ENCODE measurements around the gene BID.

The BID gene

DNA sequence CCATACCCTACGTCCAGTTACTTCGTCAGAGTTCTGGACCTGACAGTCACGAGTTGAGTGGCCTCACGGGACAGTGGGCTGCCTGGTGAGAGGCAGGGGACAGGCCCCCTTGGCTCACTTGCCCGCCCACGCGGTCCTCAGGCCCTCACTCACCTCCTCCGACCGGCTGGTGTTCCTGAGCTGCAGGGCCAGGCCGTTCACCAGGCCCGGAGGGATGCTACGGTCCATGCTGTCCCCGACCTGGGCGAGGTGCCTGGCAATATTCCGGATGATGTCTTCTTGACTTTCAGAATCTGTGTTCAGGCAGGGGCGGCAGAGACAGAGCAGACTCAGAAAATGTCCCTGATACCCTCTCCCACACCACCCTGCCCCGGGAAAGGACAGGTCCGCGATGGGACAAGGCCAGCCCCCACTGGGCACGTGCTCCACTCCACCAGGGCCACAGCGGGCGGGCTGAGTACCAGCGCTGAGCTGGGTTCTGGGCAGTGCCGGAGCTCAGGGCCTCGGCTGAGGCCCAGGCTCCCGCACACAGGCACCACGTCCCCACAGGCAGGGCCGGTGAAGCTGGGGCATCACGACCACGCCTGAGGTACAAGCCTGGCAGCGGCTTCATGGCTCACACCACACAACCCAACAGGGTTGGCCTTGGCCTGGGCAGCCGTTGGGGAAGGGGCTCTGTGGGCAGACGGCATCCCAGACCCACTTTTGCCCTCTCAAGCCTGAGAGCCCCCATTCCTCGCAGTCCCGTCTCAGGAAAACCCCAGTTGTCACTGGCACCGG, 34.9 kb downstream of the BID start:
- Histone ChIP-seq H3K4me3 (ENCODE audit: low read length) (no peak overlapping the region), H3F3A (ENCODE audit: control insufficient read depth, insufficient read depth) (no peaks in the 10 kb centered on the region), H3K27me3 (ENCODE audit: control insufficient read depth, low read length) (no peaks in the 10 kb centered on the region), H3K4me2 (ENCODE audit: low read length) (no peak overlapping the region), H3K4me1 (ENCODE audit: control insufficient read depth, low read length) (peaks cover 3% of the 10 kb centered on the region; the same call in 1 of the 2 replicates), H3K9me3 (ENCODE audit: control insufficient read depth, insufficient read depth, low read length) (no peaks in the 10 kb centered on the region), H3K27ac (ENCODE audit: low read depth, low read length) (no peak overlapping the region), H3K79me2 (ENCODE audit: control insufficient read depth, low read length) (no peaks in the 10 kb centered on the region), H4K20me1 (ENCODE audit: control insufficient read depth, insufficient read depth, low read depth, low read length) (peaks cover 3% of the 10 kb centered on the region; the same call in 1 of the 2 replicates), H3K9me2 (replicated peaks; ENCODE audit: control insufficient read depth, low read length) (no peaks in the 10 kb centered on the region), H3K36me3 (ENCODE audit: control insufficient read depth, low read length) (peaks cover 41% of the 10 kb centered on the region)
- no peak for TF ChIP-seq EZH2phosphoT487 (IDR thresholded peaks at IDR 0.05; ENCODE audit: borderline replicate concordance, low read length)
- TF ChIP-seq, protein P1, sequence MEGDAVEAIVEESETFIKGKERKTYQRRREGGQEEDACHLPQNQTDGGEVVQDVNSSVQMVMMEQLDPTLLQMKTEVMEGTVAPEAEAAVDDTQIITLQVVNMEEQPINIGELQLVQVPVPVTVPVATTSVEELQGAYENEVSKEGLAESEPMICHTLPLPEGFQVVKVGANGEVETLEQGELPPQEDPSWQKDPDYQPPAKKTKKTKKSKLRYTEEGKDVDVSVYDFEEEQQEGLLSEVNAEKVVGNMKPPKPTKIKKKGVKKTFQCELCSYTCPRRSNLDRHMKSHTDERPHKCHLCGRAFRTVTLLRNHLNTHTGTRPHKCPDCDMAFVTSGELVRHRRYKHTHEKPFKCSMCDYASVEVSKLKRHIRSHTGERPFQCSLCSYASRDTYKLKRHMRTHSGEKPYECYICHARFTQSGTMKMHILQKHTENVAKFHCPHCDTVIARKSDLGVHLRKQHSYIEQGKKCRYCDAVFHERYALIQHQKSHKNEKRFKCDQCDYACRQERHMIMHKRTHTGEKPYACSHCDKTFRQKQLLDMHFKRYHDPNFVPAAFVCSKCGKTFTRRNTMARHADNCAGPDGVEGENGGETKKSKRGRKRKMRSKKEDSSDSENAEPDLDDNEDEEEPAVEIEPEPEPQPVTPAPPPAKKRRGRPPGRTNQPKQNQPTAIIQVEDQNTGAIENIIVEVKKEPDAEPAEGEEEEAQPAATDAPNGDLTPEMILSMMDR (IDR thresholded peaks at IDR 0.05; ENCODE audit: low read depth, low read length, poor library complexity, severe bottlenecking): no peak

DNA sequence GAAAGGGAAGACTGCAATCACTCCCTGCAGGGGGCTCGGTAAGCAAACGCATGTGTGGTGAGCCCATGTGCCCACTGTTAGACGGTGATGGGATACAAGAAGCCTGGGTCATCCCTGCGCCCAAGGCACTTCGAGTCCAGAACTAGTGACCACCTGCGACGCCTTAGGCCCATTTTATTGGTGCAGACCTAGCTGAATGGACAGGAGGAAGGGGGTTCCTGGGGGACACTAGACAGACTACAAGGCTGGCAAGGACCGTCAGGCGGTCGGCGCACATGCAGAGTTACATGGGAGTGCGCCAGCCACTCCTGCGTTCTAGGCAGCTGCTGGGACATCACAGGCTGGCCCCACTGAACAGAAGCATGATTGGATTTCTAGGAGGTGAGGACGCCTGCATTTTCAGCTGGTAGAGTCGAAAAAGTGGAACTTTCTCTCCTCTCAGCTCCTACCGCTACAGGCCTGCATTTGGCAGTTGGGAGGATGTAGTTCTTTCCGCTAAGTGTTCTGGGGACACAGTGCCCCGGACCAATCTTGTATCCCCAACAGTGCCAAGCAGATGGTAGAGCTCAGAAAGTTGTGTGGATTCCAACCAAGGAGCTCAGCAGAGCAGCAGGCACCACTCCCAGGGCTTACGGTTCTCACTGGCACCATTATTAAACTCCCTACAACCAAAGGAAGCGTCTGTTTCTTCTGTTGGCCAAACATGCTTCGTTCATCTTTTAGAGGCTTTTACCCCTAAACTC, 35.7 kb downstream of the BID start:
- no peaks in the 10 kb centered on the region for H3K9me3 ChIP-seq (ENCODE audit: control insufficient read depth, insufficient read depth, low read length)
- H3K79me2 ChIP-seq (ENCODE audit: control insufficient read depth, low read length): no peaks in the 10 kb centered on the region
- no peak overlapping the region for H3K4me3 ChIP-seq (ENCODE audit: low read length)
- H3K27me3 ChIP-seq (ENCODE audit: control insufficient read depth, low read length): no peaks in the 10 kb centered on the region
- peaks cover 3% of the 10 kb centered on the region; the same call in 1 of the 2 replicates for H4K20me1 ChIP-seq (ENCODE audit: control insufficient read depth, insufficient read depth, low read depth, low read length)
- TF ChIP-seq EZH2phosphoT487 (IDR thresholded peaks at IDR 0.05; ENCODE audit: borderline replicate concordance, low read length): no peak
- TF ChIP-seq, protein P1 (IDR thresholded peaks at IDR 0.05; ENCODE audit: low read depth, low read length, poor library complexity, severe bottlenecking): no peak
- H3F3A ChIP-seq (ENCODE audit: control insufficient read depth, insufficient read depth): no peaks in the 10 kb centered on the region
- no peak overlapping the region for H3K27ac ChIP-seq (ENCODE audit: low read depth, low read length)
- no peaks in the 10 kb centered on the region for H3K9me2 ChIP-seq (replicated peaks; ENCODE audit: control insufficient read depth, low read length)
- H3K4me2 ChIP-seq (ENCODE audit: low read length): no peak overlapping the region
- peaks cover 50% of the 10 kb centered on the region for H3K36me3 ChIP-seq (ENCODE audit: control insufficient read depth, low read length)
- H3K4me1 ChIP-seq (ENCODE audit: control insufficient read depth, low read length): peaks cover 3% of the 10 kb centered on the region; the same call in 1 of the 2 replicates

DNA sequence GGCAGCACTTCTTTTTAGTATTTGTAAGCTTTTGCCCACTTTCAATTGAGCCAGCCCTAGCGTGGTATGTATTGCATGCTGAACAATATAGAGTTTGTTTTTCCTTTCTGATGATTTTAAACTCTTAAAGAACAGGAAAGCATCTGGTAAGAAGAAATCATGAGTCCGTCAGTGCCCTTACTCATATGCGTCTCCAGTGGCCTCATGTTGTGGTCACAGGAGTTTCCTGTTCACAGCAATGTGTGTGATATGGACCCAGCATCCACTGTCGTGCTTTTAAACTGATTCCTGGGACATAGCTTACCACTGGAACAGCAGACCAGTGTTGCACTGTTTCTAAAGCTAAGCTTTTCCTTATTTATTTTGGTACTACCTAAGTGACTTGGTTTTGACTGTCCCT, 40.1 kb downstream of the BID start:
- Histone ChIP-seq H3F3A (ENCODE audit: control insufficient read depth, insufficient read depth) (no peaks in the 10 kb centered on the region), H3K4me3 (ENCODE audit: low read length) (no peak overlapping the region), H4K20me1 (ENCODE audit: control insufficient read depth, insufficient read depth, low read depth, low read length) (no peaks in the 10 kb centered on the region), H3K79me2 (ENCODE audit: control insufficient read depth, low read length) (no peaks in the 10 kb centered on the region), H3K27me3 (ENCODE audit: control insufficient read depth, low read length) (no peaks in the 10 kb centered on the region), H3K4me2 (ENCODE audit: low read length) (no peak overlapping the region), H3K36me3 (ENCODE audit: control insufficient read depth, low read length) (peaks cover 70% of the 10 kb centered on the region), H3K4me1 (ENCODE audit: control insufficient read depth, low read length) (no peaks in the 10 kb centered on the region), H3K9me3 (ENCODE audit: control insufficient read depth, insufficient read depth, low read length) (no peaks in the 10 kb centered on the region), H3K27ac (ENCODE audit: low read depth, low read length) (no peak overlapping the region), H3K9me2 (replicated peaks; ENCODE audit: control insufficient read depth, low read length) (no peaks in the 10 kb centered on the region)
- TF ChIP-seq, protein P1 (IDR thresholded peaks at IDR 0.05; ENCODE audit: low read depth, low read length, poor library complexity, severe bottlenecking): no peak
- no peak for TF ChIP-seq EZH2phosphoT487 (IDR thresholded peaks at IDR 0.05; ENCODE audit: borderline replicate concordance, low read length)

Data from DOHH2 (cell line).